K562 (cell line): Measurements from ENCODE around the gene BPI.

Experiments used
- DDX20 ChIP-seq: fragments of 450-650 bp; IDR thresholded peaks from 2 replicates; pipeline ENCODE4 v1.6.1; 2016; ENCODE audit warnings: missing genetic modification characterization, low read depth, mild to moderate bottlenecking, missing compliant biosample characterization, moderate library complexity
- MTF1 ChIP-seq: fragments of 250-450 bp; sonication (Bioruptor Pico); IDR thresholded peaks from 2 replicates; pipeline ENCODE4 v1.9.0; 2021; ENCODE audit warnings: moderate library complexity, mild to moderate bottlenecking, inconsistent platforms, borderline replicate concordance
- MYNN ChIP-seq, 2 experiments: sonication (generic); formaldehyde crosslinking in 1 of 2; IDR thresholded peaks; 2 replicates each; pipeline versions ENCODE4 v1.5.0 to v1.6.1; 2016 to 2020; ENCODE audit warnings: antibody characterized with exemption in 1 of 2, missing genetic modification reagents in 1 of 2
- PHF8 ChIP-seq: fragments of 200-600 bp; sonication (generic); IDR thresholded peaks from 2 replicates; pipeline ENCODE4 v1.6.1; 2012; ENCODE audit warnings: mixed run types, mild to moderate bottlenecking, inconsistent platforms, low read length, moderate library complexity, borderline replicate concordance
- POLR2AphosphoS5 ChIP-seq: IDR thresholded peaks from 2 replicates; pipeline ENCODE4 v1.6.1; 2011; ENCODE audit warnings: mild to moderate bottlenecking, low read depth, low read length, moderate library complexity; ENCODE audit not compliant: control insufficient read depth, insufficient read depth
- SMC3 ChIP-seq: conservative IDR thresholded peaks from 2 replicates; pipeline ENCODE4 v1.6.1; 2011; ENCODE audit warnings: low read depth, low read length, improper control_type of control experiment; ENCODE audit not compliant: insufficient read depth
- SRF ChIP-seq, 2 experiments: fragments of 250-450, 450-650 bp in 1 of 2; sonication (Bioruptor Pico) in 1 of 2; sonication (generic) in 1 of 2; formaldehyde crosslinking; IDR thresholded peaks; 2 replicates each; pipeline versions ENCODE4 v1.5.0 to v1.5.1; 2020 to 2022; ENCODE audit warnings: mild to moderate bottlenecking in 1 of 2, missing genetic modification reagents in 1 of 2
- ZBTB34 ChIP-seq: fragments of 250-450 bp; sonication (Bioruptor Pico); IDR thresholded peaks from 2 replicates; pipeline ENCODE4 v1.8.0; 2021; ENCODE audit warnings: mild to moderate bottlenecking, moderate library complexity
- ZBTB43 ChIP-seq: sonication (generic); formaldehyde crosslinking; IDR thresholded peaks from 2 replicates; pipeline ENCODE4 v1.8.0; 2023; ENCODE audit warnings: mild to moderate bottlenecking, missing genetic modification reagents
- ZNF274 ChIP-seq: IDR thresholded peaks from 2 replicates; pipeline ENCODE4 v1.6.1; 2011; ENCODE audit warnings: low read depth, mild to moderate bottlenecking, low read length, moderate library complexity, borderline replicate concordance

GRCh38 chr20:38311091-38311490, 7.1 kb downstream of the BPI start:
- TF ChIP-seq SMC3 (no peak), POLR2AphosphoS5 (no peak), PHF8 (no peak), MYNN (IDR thresholded peaks at IDR 0.05) (no peak), MYNN (CRISPR knock-in tag; IDR thresholded peaks at IDR 0.05) (no peak), SRF (CRISPR knock-in tag; IDR thresholded peaks at IDR 0.05) (no peak), DDX20 (tag) (no peak), MTF1 (CRISPR knock-in tag) (no peak), ZBTB43 (no peak), ZBTB34 (no peak), ZNF274 (no peak)
